ENCODE measurements around the gene EFNB2. TPM values are rescaled to one million over a fixed set of nuclear protein-coding genes. Genes with fewer than 3 reads are reported as not detected.

EFNB2 gene
- total and polyA plus RNA-seq, 2 of the 13 experiments (the other 11 are each of a cell fraction or from before 2014, with no cell fraction given): 0.11 to 0.20 TPM

- TF ChIP-seq REST (IDR thresholded peaks at IDR 0.05; ENCODE audit: borderline replicate concordance in 1 of 2, low read depth in 1 of 2, low read length in 2 of 2): no peak
- no peak; the same call in 1 of the 2 replicates for TF ChIP-seq MYC (CRISPR knock-in tag; IDR thresholded peaks at IDR 0.05; ENCODE audit: borderline replicate concordance)
- no peak for TF ChIP-seq ZFP1 (CRISPR knock-in tag; IDR thresholded peaks at IDR 0.05)
- no peak; the same call in 1 of the 2 replicates for TF ChIP-seq ZNF768 (CRISPR knock-in tag; IDR thresholded peaks at IDR 0.05)
- peak; percentile 49; the same call in 1 of the 2 replicates for TF ChIP-seq ZNF225 (CRISPR knock-in tag; IDR thresholded peaks at IDR 0.05)
- TF ChIP-seq TCF7 (IDR thresholded peaks at IDR 0.05; ENCODE audit: low read depth): no peak
- no peak for TF ChIP-seq ZNF550 (CRISPR knock-in tag; IDR thresholded peaks at IDR 0.05; ENCODE audit: borderline replicate concordance)
- no peak for TF ChIP-seq ZFP37 (CRISPR knock-in tag; IDR thresholded peaks at IDR 0.05; ENCODE audit: borderline replicate concordance)
- TF ChIP-seq ZNF703 (CRISPR knock-in tag; IDR thresholded peaks at IDR 0.05; ENCODE audit: borderline replicate concordance): no peak; the same call in 1 of the 2 replicates
- no peak for TF ChIP-seq NONO (IDR thresholded peaks at IDR 0.05)
- no peak for TF ChIP-seq NONO (CRISPR knock-in tag; conservative IDR thresholded peaks at IDR 0.05)
- no peak for TF ChIP-seq PAX8 (CRISPR knock-in tag; IDR thresholded peaks at IDR 0.05; ENCODE audit: borderline replicate concordance)
- TF ChIP-seq ZNF451 (CRISPR knock-in tag; IDR thresholded peaks at IDR 0.05): no peak
- no peak for TF ChIP-seq PHB2 (IDR thresholded peaks at IDR 0.05; ENCODE audit: partially characterized antibody)
- no peak for TF ChIP-seq ZNF260 (CRISPR knock-in tag; IDR thresholded peaks at IDR 0.05; ENCODE audit: borderline replicate concordance, low read depth)
- no peak for TF ChIP-seq SKI (IDR thresholded peaks at IDR 0.05; ENCODE audit: partially characterized antibody)
- TF ChIP-seq GATAD2A (CRISPR knock-in tag; IDR thresholded peaks at IDR 0.05): no peak
- TF ChIP-seq ZNF691 (CRISPR knock-in tag; IDR thresholded peaks at IDR 0.05; ENCODE audit: borderline replicate concordance, low read depth): no peak
- TF ChIP-seq HNF1B (CRISPR knock-in tag; IDR thresholded peaks at IDR 0.05): 0 out of 2 replicates have a peak, but pooled peaks have one; percentile 49
- TF ChIP-seq ADNP (CRISPR knock-in tag; IDR thresholded peaks at IDR 0.05): no peak
- TF ChIP-seq ATF2 (CRISPR knock-in tag; IDR thresholded peaks at IDR 0.05): no peak
- no peak for TF ChIP-seq REXO4 (CRISPR knock-in tag; IDR thresholded peaks at IDR 0.05; ENCODE audit: borderline replicate concordance)
- TF ChIP-seq MAX (IDR thresholded peaks at IDR 0.05): no peak; the same call in 1 of the 2 replicates
Observed at GRCh38 chr13:106536244-106537034, 977 bp upstream of the EFNB2 start (continued).
